PC-9 (cell line): Measurements from ENCODE around the gene MMAA. TPM values are rescaled to one million over a fixed set of nuclear protein-coding genes. Genes with fewer than 3 reads are reported as not detected.

Source experiments
- BruUV-seq: library from RNA; stranded (reverse); fragments of 400-500 nt; replicated peaks from 2 replicates; lab custom pipeline; 2021; lab: Mats Ljungman, UMichigan
- CTCF ChIA-PET: fragments of 300-600 bp; sonication (Branson Sonifier 250); formaldehyde crosslinking; loops from one replicate; lab custom pipeline; 2022; ENCODE audit warnings: antibody characterized with exemption; lab: Charles Lee
- POLR2A ChIA-PET: fragments of 300-600 bp; sonication (Branson Sonifier 250); formaldehyde crosslinking; loops from one replicate; lab custom pipeline; 2022; ENCODE audit warnings: antibody characterized with exemption; ENCODE audit not compliant: unreplicated experiment; lab: Charles Lee
- DNase-seq, 2 experiments: peaks; one replicate each; pipeline versions ENCODE4 v3.0.0 to v3.0.0-alpha.2; 2015 to 2022; ENCODE audit warnings: mixed read lengths in 1 of 2
- H2AFZ ChIP-seq: fragments of 200-600 bp; sonication (generic); 2 replicates; pipeline ENCODE4 v1.8.1; 2017; ENCODE audit warnings: antibody characterized with exemption
- H3F3A ChIP-seq: fragments of 200-600 bp; sonication (generic); 2 replicates; pipeline ENCODE4 v1.8.1; 2017; ENCODE audit warnings: antibody characterized with exemption, mild to moderate bottlenecking, low read depth; ENCODE audit not compliant: insufficient read depth
- H3K27ac ChIP-seq: fragments of 200-600 bp; sonication (generic); 2 replicates; pipeline ENCODE4 v1.6.1; 2016; ENCODE audit warnings: mixed run types
- H3K27me3 ChIP-seq: fragments of 200-600 bp; sonication (generic); 2 replicates; pipeline ENCODE4 v1.6.1; 2016; ENCODE audit warnings: low read depth, mixed run types; ENCODE audit not compliant: insufficient read depth
- H3K36me3 ChIP-seq: fragments of 200-600 bp; sonication (generic); 2 replicates; pipeline ENCODE4 v1.6.1; 2016; ENCODE audit warnings: low read depth, mixed run types
- H3K4me1 ChIP-seq: fragments of 200-600 bp; sonication (generic); replicated peaks from 2 replicates; pipeline ENCODE4 v1.6.1; 2016; ENCODE audit warnings: mixed run types; ENCODE audit not compliant: insufficient read depth
- H3K4me2 ChIP-seq: fragments of 200-600 bp; sonication (generic); 2 replicates; pipeline ENCODE4 v1.6.1; 2017; ENCODE audit warnings: mixed run types
- H3K4me3 ChIP-seq: fragments of 200-600 bp; sonication (generic); 2 replicates; pipeline ENCODE4 v1.6.1; 2016; ENCODE audit warnings: mixed run types
- H3K79me2 ChIP-seq: fragments of 200-600 bp; sonication (generic); 2 replicates; pipeline ENCODE4 v1.6.1; 2017; ENCODE audit warnings: low read depth, mixed run types
- H3K9me2 ChIP-seq: fragments of 200-600 bp; sonication (generic); 2 replicates; pipeline ENCODE4 v1.8.1; 2017; ENCODE audit warnings: mild to moderate bottlenecking; ENCODE audit not compliant: insufficient read depth
- H3K9me3 ChIP-seq: fragments of 200-600 bp; sonication (generic); 2 replicates; pipeline ENCODE4 v1.8.1; 2016; ENCODE audit warnings: low read depth; ENCODE audit not compliant: insufficient read depth
- H4K20me1 ChIP-seq: fragments of 200-600 bp; sonication (generic); 2 replicates; pipeline ENCODE4 v1.8.1; 2017; ENCODE audit not compliant: insufficient read depth
- CTCF ChIP-seq: fragments of 200-600 bp; sonication (generic); conservative IDR thresholded peaks from 2 replicates; pipeline ENCODE4 v1.6.1; 2017; ENCODE audit warnings: mixed run types, antibody characterized with exemption, mild to moderate bottlenecking, moderate library complexity
- EZH2 ChIP-seq: fragments of 200-600 bp; sonication (generic); IDR thresholded peaks from 2 replicates; pipeline ENCODE4 v1.8.0; 2017; ENCODE audit warnings: antibody characterized with exemption, low read depth
- intact Hi-C: fragments of 100-400 bp; cut with micrococcal nuclease; formaldehyde crosslinking; loops from one replicate; pipeline ENCODE4 v1.10.0; 2022; ENCODE audit not compliant: unreplicated experiment
- total RNA-seq: library from RNA; stranded (reverse); gene quantifications from 2 replicates; pipeline ENCODE4 v1.2.3, GENCODE V29; 2021

MMAA gene
- total RNA-seq, 1 experiment from 2014 or later = 6.3 TPM

- no peak overlapping the region for H3K27ac ChIP-seq
- H3K27me3 ChIP-seq = no peaks in the 10 kb centered on the region
- H2AFZ ChIP-seq = no peak overlapping the region
- no peak overlapping the region for H3K4me2 ChIP-seq
- H3K4me1 ChIP-seq = no peaks in the 10 kb centered on the region
- CTCF ChIA-PET = no interaction called here
- POLR2A ChIA-PET = no interaction called here
- H3K9me2 ChIP-seq = no peaks in the 10 kb centered on the region
- TF ChIP-seq CTCF = no peak
- no peak for TF ChIP-seq EZH2
- no peaks in the 10 kb centered on the region for H3K36me3 ChIP-seq
- H4K20me1 ChIP-seq = no peaks in the 10 kb centered on the region
- H3F3A ChIP-seq = no peaks in the 10 kb centered on the region
- intact Hi-C loops = no loop called here
- no peak for DNase-seq
- H3K9me3 ChIP-seq = no peaks in the 10 kb centered on the region
- H3K79me2 ChIP-seq = no peaks in the 10 kb centered on the region
- H3K4me3 ChIP-seq = no peak overlapping the region
- BruUV-seq = no TSS peak
These were observed 40.9 kb downstream of the MMAA start for GRCh38 chr4:145660064-145660463.

- no TSS peak for BruUV-seq
- Histone ChIP-seq H3K4me2 (no peak overlapping the region), H3F3A (no peaks in the 10 kb centered on the region), H3K27me3 (no peaks in the 10 kb centered on the region), H3K36me3 (no peaks in the 10 kb centered on the region), H4K20me1 (no peaks in the 10 kb centered on the region), H3K9me3 (no peaks in the 10 kb centered on the region), H2AFZ (no peak overlapping the region), H3K4me3 (no peak overlapping the region), H3K4me1 (no peaks in the 10 kb centered on the region), H3K9me2 (no peaks in the 10 kb centered on the region), H3K27ac (no peak overlapping the region), H3K79me2 (no peaks in the 10 kb centered on the region)
- CTCF ChIA-PET = no interaction called here
- TF ChIP-seq EZH2 = no peak
- no peak for TF ChIP-seq CTCF
- intact Hi-C loops = no loop called here
- POLR2A ChIA-PET = no interaction called here
- DNase-seq = no peak
These were observed 44.0 kb downstream of the MMAA start for GRCh38 chr4:145663194-145663593.

DNA sequence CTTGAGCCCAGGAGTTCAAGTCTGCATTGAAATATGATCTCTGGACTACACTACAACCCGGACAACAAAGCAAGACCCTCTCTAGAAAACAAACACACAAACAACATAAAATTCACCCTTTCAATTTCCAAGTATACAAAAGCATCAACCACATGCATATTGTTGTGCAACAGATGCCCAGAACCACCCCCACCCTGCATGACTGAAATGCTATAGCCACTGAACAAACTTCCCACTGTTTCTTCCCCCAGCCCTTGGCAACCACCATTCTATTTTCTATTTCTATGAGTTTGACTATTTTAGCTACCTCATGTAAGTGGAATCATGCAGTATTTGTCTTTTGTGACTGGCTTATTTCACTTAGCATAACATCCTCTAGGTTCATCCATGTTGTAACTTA is 46.6 kb downstream of the MMAA start:
- Histone ChIP-seq H3F3A (no peaks in the 10 kb centered on the region), H2AFZ (no peak overlapping the region), H3K27ac (no peak overlapping the region), H3K9me2 (no peaks in the 10 kb centered on the region), H4K20me1 (no peaks in the 10 kb centered on the region), H3K36me3 (no peaks in the 10 kb centered on the region), H3K4me3 (no peak overlapping the region), H3K4me1 (no peaks in the 10 kb centered on the region), H3K27me3 (no peaks in the 10 kb centered on the region), H3K9me3 (no peaks in the 10 kb centered on the region), H3K79me2 (no peaks in the 10 kb centered on the region), H3K4me2 (no peak overlapping the region)
- intact Hi-C loops = no loop called here
- no TSS peak for BruUV-seq
- ChIA-PET POLR2A (no interaction called here), CTCF (no interaction called here)
- DNase-seq = no peak
- TF ChIP-seq EZH2 = no peak
- TF ChIP-seq CTCF = no peak
